Fibroblast of mammary gland (primary cell): ENCODE measurements around the gene STAB1.

Experiments
- DNase-seq: peaks from one replicate; pipeline ENCODE4 v3.0.0-alpha.2; 2010; ENCODE audit warnings: low read depth
- H3K4me3 ChIP-seq: 2 replicates; pipeline ENCODE4 v1.5.1; 2011; ENCODE audit warnings: low read depth, mild to moderate bottlenecking, low read length, moderate library complexity; ENCODE audit not compliant: control insufficient read depth
- TF ChIP-seq, protein P1 (sequence below): conservative IDR thresholded peaks from 2 replicates; pipeline ENCODE4 v1.5.1; 2011; ENCODE audit warnings: low read depth, low read length, inconsistent platforms; ENCODE audit not compliant: control insufficient read depth, insufficient read depth

STAB1 gene

DNA sequence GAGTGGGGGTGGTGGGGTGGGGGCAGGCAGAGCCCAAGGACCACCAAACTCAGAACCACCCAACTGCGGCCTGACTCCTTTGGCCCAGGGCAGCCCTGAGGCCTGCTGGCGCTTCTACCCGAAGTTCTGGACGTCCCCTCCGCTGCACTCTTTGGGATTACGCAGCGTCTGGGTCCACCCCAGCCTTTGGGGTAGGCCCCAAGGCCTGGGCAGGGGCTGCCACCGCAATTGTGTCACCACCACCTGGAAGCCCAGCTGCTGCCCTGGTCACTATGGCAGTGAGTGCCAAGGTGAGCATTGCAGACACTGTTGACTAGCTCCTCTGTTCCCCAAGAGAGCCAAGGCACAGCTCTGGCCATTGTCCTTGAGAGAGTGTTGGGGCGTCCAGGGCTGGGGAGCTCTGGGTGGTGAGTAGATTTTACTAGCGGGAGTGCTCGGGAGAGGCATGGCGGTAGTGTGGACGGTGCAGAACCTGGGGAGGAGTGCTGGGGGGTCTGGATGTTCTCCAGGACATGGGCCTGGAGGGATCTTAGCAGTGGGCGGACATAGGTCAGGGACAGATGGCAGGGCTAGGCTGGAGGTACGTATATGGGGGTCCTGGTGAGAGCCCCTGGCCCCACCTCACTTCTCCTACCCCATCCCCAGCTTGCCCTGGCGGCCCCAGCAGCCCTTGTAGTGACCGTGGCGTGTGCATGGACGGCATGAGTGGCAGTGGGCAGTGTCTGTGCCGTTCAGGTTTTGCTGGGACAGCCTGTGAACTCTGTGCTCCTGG is 25.8 kb downstream of the STAB1 start:
- H3K4me3 ChIP-seq = no peak overlapping the region
- TF ChIP-seq, protein P1, sequence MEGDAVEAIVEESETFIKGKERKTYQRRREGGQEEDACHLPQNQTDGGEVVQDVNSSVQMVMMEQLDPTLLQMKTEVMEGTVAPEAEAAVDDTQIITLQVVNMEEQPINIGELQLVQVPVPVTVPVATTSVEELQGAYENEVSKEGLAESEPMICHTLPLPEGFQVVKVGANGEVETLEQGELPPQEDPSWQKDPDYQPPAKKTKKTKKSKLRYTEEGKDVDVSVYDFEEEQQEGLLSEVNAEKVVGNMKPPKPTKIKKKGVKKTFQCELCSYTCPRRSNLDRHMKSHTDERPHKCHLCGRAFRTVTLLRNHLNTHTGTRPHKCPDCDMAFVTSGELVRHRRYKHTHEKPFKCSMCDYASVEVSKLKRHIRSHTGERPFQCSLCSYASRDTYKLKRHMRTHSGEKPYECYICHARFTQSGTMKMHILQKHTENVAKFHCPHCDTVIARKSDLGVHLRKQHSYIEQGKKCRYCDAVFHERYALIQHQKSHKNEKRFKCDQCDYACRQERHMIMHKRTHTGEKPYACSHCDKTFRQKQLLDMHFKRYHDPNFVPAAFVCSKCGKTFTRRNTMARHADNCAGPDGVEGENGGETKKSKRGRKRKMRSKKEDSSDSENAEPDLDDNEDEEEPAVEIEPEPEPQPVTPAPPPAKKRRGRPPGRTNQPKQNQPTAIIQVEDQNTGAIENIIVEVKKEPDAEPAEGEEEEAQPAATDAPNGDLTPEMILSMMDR = no peak

GRCh38 chr3:52521488-52521824 is 26.3 kb downstream of the STAB1 start:
- DNase-seq = no peak
- TF ChIP-seq, protein P1 = no peak
- no peak overlapping the region for H3K4me3 ChIP-seq

More for the DNA sequence above, 25.8 kb downstream of the STAB1 start:
- no peak for DNase-seq

DNA sequence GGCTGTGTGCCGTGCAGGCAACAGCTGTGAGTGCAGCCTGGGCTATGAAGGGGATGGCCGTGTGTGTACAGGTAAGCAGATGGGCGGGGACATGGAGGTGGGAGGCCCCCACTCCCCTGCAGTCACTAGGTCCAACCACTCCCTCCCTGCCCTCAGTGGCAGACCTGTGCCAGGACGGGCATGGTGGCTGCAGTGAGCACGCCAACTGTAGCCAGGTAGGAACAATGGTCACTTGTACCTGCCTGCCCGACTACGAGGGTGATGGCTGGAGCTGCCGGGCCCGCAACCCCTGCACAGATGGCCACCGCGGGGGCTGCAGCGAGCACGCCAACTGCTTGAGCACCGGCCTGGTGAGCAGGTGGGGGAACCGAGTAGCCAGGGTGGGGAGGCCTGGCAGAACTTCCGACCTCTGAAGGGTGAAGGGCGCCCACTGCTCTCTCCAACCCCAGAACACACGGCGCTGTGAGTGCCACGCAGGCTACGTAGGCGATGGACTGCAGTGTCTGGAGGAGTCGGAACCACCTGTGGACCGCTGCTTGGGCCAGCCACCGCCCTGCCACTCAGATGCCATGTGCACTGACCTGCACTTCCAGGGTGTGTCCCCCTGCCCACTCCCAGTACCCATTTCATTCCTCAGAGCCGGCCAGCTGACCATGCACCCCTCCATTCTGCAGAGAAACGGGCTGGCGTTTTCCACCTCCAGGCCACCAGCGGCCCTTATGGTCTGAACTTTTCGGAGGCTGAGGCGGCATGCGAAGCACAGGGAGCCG is 26.9 kb downstream of the STAB1 start:
- no peak for DNase-seq
- TF ChIP-seq, protein P1 = no peak
- H3K4me3 ChIP-seq = no peak overlapping the region

DNA sequence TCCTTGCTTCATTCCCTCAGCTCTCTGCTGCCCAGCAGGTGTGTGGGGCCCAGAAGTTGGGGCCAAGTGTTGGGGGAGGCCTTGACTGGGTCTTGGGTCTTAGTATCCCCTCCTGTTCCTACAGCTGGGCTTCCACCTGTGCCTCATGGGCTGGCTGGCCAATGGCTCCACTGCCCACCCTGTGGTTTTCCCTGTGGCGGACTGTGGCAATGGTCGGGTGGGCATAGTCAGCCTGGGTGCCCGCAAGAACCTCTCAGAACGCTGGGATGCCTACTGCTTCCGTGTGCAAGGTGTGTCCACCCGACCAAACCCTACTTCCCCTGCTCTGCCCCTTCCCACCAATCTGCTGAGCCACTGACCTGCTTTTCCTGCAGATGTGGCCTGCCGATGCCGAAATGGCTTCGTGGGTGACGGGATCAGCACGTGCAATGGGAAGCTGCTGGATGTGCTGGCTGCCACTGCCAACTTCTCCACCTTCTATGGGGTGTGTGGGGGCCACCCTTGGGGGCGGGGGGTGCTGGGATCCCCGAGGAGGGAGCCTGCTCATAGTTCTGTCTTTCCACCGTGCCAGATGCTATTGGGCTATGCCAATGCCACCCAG is 27.6 kb downstream of the STAB1 start:
- no peak for DNase-seq
- TF ChIP-seq, protein P1 = no peak
- no peak overlapping the region for H3K4me3 ChIP-seq

DNA sequence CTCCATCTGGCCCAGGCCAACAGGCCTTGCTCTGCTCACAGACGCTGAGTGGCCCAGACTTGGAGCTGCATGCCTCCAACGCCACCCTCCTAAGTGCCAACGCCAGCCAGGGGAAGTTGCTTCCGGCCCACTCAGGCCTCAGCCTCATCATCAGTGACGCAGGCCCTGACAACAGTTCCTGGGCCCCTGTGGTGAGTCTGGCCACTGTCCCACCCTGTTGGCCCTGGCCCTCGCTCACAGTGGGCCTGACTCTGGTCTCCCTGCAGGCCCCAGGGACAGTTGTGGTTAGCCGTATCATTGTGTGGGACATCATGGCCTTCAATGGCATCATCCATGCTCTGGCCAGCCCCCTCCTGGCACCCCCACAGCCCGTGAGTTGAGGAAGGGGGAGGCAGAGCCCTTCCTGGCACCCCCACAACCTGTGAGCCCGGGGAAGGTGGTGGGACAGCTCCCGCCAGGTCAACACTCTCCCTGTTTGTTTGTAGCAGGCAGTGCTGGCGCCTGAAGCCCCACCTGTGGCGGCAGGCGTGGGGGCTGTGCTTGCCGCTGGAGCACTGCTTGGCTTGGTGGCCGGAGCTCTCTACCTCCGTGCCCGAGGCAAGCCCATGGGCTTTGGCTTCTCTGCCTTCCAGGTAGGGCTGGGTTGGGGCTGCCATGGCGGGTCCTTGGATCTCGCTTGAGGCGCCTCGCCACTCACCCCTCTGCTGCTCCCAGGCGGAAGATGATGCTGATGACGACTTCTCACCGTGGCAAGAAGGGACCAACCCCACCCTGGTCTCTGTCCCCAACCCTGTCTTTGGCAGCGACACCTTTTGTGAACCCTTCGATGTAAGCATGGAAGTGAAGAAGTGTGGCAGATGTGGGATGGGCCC is 28.5 kb downstream of the STAB1 start:
- no peak for DNase-seq

More for the DNA sequence above, 28.5 kb downstream of the STAB1 start:
- TF ChIP-seq, protein P1 = no peak
- H3K4me3 ChIP-seq = no peak overlapping the region
